HFF-Myc (cell line): ENCODE results near the gene CDKAL1.
"Not testable (repeated sequence)": the region's sequence is repeated elsewhere in the genome, so short reads cannot be mapped to it uniquely, and the experiment has no call there.

Experiments used
- DNase-seq: peaks from one replicate; pipeline ENCODE4 v3.0.0-alpha.2; 2011; ENCODE audit warnings: low read depth; ENCODE audit errors: extremely low read depth
- H3K4me3 ChIP-seq: replicated peaks from 2 replicates; pipeline ENCODE4 v1.5.1; 2011; ENCODE audit warnings: low read depth, mild to moderate bottlenecking, control low read depth, low read length
- CTCF ChIP-seq: IDR thresholded peaks from 2 replicates; pipeline ENCODE4 v1.5.1; 2012; ENCODE audit warnings: mild to moderate bottlenecking, low read depth, low read length, control low read depth; ENCODE audit errors: missing control alignments

Gene CDKAL1

GRCh38 chr6:20538131-20538662, 3.9 kb downstream of the CDKAL1 start:
- DNase-seq = no peak
- TF ChIP-seq CTCF = no peak
- H3K4me3 ChIP-seq = no peak overlapping the region

GRCh38 chr6:20538907-20539306, 4.7 kb downstream of the CDKAL1 start:
- DNase-seq = no peak
- no peak overlapping the region for H3K4me3 ChIP-seq
- TF ChIP-seq CTCF = no peak

GRCh38 chr6:20539387-20539786, 5.1 kb downstream of the CDKAL1 start:
- no peak for DNase-seq
- H3K4me3 ChIP-seq = no peak overlapping the region
- no peak for TF ChIP-seq CTCF

- DNase-seq = no peak
- TF ChIP-seq CTCF = no peak
- no peak overlapping the region for H3K4me3 ChIP-seq
Measured at GRCh38 chr6:20540683-20541082, 6.4 kb downstream of the CDKAL1 start.

GRCh38 chr6:20541382-20541781, 7.1 kb downstream of the CDKAL1 start:
- DNase-seq = no peak
- no peak for TF ChIP-seq CTCF
- no peak overlapping the region for H3K4me3 ChIP-seq

- no peak overlapping the region for H3K4me3 ChIP-seq
- peak; percentile 57 for DNase-seq
- TF ChIP-seq CTCF = no peak
Measured at GRCh38 chr6:20542927-20543602, 8.8 kb downstream of the CDKAL1 start.

GRCh38 chr6:20548264-20548663, 14.0 kb downstream of the CDKAL1 start:
- no peak for DNase-seq

GRCh38 chr6:20549398-20549797, 15.1 kb downstream of the CDKAL1 start:
- not testable (repeated sequence) for DNase-seq

More at GRCh38 chr6:20548264-20548663, 14.0 kb downstream of the CDKAL1 start:
- TF ChIP-seq CTCF = no peak
- H3K4me3 ChIP-seq = no peak overlapping the region

More at GRCh38 chr6:20549398-20549797, 15.1 kb downstream of the CDKAL1 start:
- H3K4me3 ChIP-seq = not testable (repeated sequence)
